K562 (cell line): ENCODE measurements around the gene RABGAP1L. TPM values are rescaled to one million over a fixed set of nuclear protein-coding genes. Genes with fewer than 3 reads are reported as not detected.
A peak's percentile ranks its signal among the peaks of the same experiment; 100 is the strongest.

Experiments used
- ATAC-seq: fragments of 200-7000 bp; cut with Tn5 transposase; 3 replicates; pipeline ENCODE4 v1.9.1; 2020; ENCODE audit warnings: moderate library complexity
- BruUV-seq: library from RNA; stranded (reverse); fragments of 400-500 nt; replicated peaks from 2 replicates; lab custom pipeline; 2021; lab: Mats Ljungman, UMichigan
- CTCF ChIA-PET: fragments of 300-600 bp; formaldehyde crosslinking; extraction: SDS; loops from one replicate; lab custom pipeline; 2021; ENCODE audit warnings: low intra/inter-chr PET ratio; lab: Yijun Ruan, JAX
- POLR2A ChIA-PET: fragments of 300-600, 350-650 bp; sonication (Branson Sonifier 250); formaldehyde crosslinking; extraction: SDS; loops from one replicate; lab custom pipeline; 2021; ENCODE audit warnings: antibody characterized with exemption, inconsistent platforms; lab: Yijun Ruan, JAX
- DNase-seq, 4 experiments: peaks; one replicate each; pipeline versions ENCODE4 v3.0.0 to v3.0.0-alpha.2; 2011 to 2018; ENCODE audit warnings: low spot score in 3 of 4, mixed read lengths in 3 of 4; ENCODE audit errors: extremely low read depth in 1 of 4
- FAIRE-seq: peaks from 2 replicates; lab custom pipeline; 2011; peaks lifted over from hg19 to GRCh38; lab: Jason Lieb, UNC
- H2AFZ ChIP-seq: 2 replicates; pipeline ENCODE4 v1.6.0; 2011; ENCODE audit warnings: low read depth, low read length, control low read depth, inconsistent platforms
- H3K27ac ChIP-seq: fragments of 200-600 bp; 3 replicates; pipeline ENCODE4 v1.8.0; 2011; ENCODE audit warnings: low read depth, mild to moderate bottlenecking, control low read depth, inconsistent platforms, low read length, moderate library complexity, mixed read lengths; ENCODE audit errors: extremely low read depth
- H3K27me3 ChIP-seq, 2 experiments: fragments of 300-600 bp in 1 of 2; 2 replicates in 1 of 2; 3 replicates in 1 of 2; pipeline versions ENCODE4 v1.6.0 to v1.8.0; 2011; ENCODE audit warnings: inconsistent platforms in 2 of 2, low read length in 2 of 2, mild to moderate bottlenecking in 1 of 2, mixed read lengths in 1 of 2, moderate library complexity in 1 of 2; ENCODE audit not compliant: control insufficient read depth in 2 of 2, insufficient read depth in 2 of 2
- H3K36me3 ChIP-seq: fragments of 300-600 bp; 3 replicates; pipeline ENCODE4 v1.8.0; 2011; ENCODE audit warnings: mild to moderate bottlenecking, low read length, inconsistent platforms; ENCODE audit not compliant: control insufficient read depth, insufficient read depth
- H3K4me1 ChIP-seq, 2 experiments: fragments of 200-600 bp in 1 of 2; replicated peaks in 1 of 2; 2 replicates in 1 of 2; 3 replicates in 1 of 2; pipeline versions ENCODE4 v1.5.1 to v1.8.0; 2011; ENCODE audit warnings: inconsistent platforms in 2 of 2, low read length in 2 of 2, mild to moderate bottlenecking in 1 of 2, mixed read lengths in 1 of 2, moderate library complexity in 1 of 2; ENCODE audit not compliant: control insufficient read depth in 2 of 2, insufficient read depth in 2 of 2
- H3K4me2 ChIP-seq: 2 replicates; pipeline ENCODE4 v1.6.1; 2011; ENCODE audit warnings: low read length, control low read depth, inconsistent platforms, mixed read lengths; ENCODE audit not compliant: insufficient read depth
- H3K4me3 ChIP-seq: fragments of 200-600 bp; sonication (generic), shearing (Covaris generic); 2 replicates; pipeline ENCODE4 v1.5.1; 2016; ENCODE audit warnings: control low read depth, inconsistent platforms
- H3K79me2 ChIP-seq: fragments of 200-600 bp; 3 replicates; pipeline ENCODE4 v1.8.0; 2011; ENCODE audit warnings: low read length, inconsistent platforms; ENCODE audit not compliant: control insufficient read depth, insufficient read depth
- H3K9ac ChIP-seq, 2 experiments: 2 replicates each; pipeline versions ENCODE4 v1.6.0 to v1.6.1; 2011; ENCODE audit warnings: low read depth in 2 of 2, low read length in 2 of 2, control low read depth in 1 of 2, inconsistent platforms in 1 of 2, mild to moderate bottlenecking in 1 of 2, mixed read lengths in 1 of 2; ENCODE audit not compliant: insufficient read depth in 1 of 2
- H3K9me1 ChIP-seq: one replicate; pipeline ENCODE4 v1.6.0; 2011; ENCODE audit warnings: inconsistent platforms, mild to moderate bottlenecking, low read length, moderate library complexity; ENCODE audit not compliant: control insufficient read depth, insufficient read depth
- H3K9me3 ChIP-seq: replicated peaks from 2 replicates; pipeline ENCODE4 v1.5.1; 2011; ENCODE audit warnings: low read depth, low read length, inconsistent platforms; ENCODE audit not compliant: control insufficient read depth, insufficient read depth
- H4K20me1 ChIP-seq: replicated peaks from 2 replicates; pipeline ENCODE4 v1.6.1; 2011; ENCODE audit warnings: low read length, inconsistent platforms, mixed read lengths; ENCODE audit not compliant: control insufficient read depth, insufficient read depth
- DDX20 ChIP-seq: fragments of 450-650 bp; IDR thresholded peaks from 2 replicates; pipeline ENCODE4 v1.6.1; 2016; ENCODE audit warnings: missing genetic modification characterization, low read depth, mild to moderate bottlenecking, missing compliant biosample characterization, moderate library complexity
- DPF2 ChIP-seq: fragments of 450-650 bp; IDR thresholded peaks from 2 replicates; pipeline ENCODE4 v1.6.1; 2016
- ELF2 ChIP-seq: fragments of 250-450 bp; sonication (Bioruptor Pico); IDR thresholded peaks from 2 replicates; pipeline ENCODE4 v1.5.0; 2021; ENCODE audit warnings: mild to moderate bottlenecking
- HCFC1 ChIP-seq: IDR thresholded peaks from 2 replicates; pipeline ENCODE4 v1.6.1; 2012; ENCODE audit warnings: low read depth, low read length, improper control_type of control experiment
- HDGF ChIP-seq: fragments of 450-650 bp; IDR thresholded peaks from 2 replicates; pipeline ENCODE4 v1.6.1; 2016
- MAFG ChIP-seq: fragments of 450-650 bp; conservative IDR thresholded peaks from 2 replicates; pipeline ENCODE4 v1.6.1; 2016; ENCODE audit warnings: missing genetic modification characterization, missing compliant biosample characterization
- NFE2 ChIP-seq: IDR thresholded peaks from 2 replicates; pipeline ENCODE4 v1.6.1; 2014; ENCODE audit warnings: antibody characterized with exemption, low read depth
- SMARCA4 ChIP-seq: fragments of 450-650 bp; IDR thresholded peaks from 2 replicates; pipeline ENCODE4 v1.6.1; 2016
- SMARCE1 ChIP-seq: fragments of 450-650 bp; IDR thresholded peaks from 2 replicates; pipeline ENCODE4 v1.7.1; 2016; ENCODE audit warnings: mild to moderate bottlenecking
- WHSC1 ChIP-seq: IDR thresholded peaks from one replicate; pipeline ENCODE4 v1.6.1; 2012; ENCODE audit warnings: low read length, control low read depth, inconsistent platforms
- ZC3H11A ChIP-seq: IDR thresholded peaks from 2 replicates; pipeline ENCODE4 v1.6.1; 2012; ENCODE audit warnings: low read depth, low read length, improper control_type of control experiment
- ZC3H4 ChIP-seq: sonication (generic); formaldehyde crosslinking; IDR thresholded peaks from 2 replicates; pipeline ENCODE4 v1.9.0; 2021; ENCODE audit warnings: missing genetic modification reagents, borderline replicate concordance
- ZNF384 ChIP-seq: IDR thresholded peaks from 2 replicates; pipeline ENCODE4 v1.6.1; 2012; ENCODE audit warnings: low read depth, low read length, improper control_type of control experiment
- WGBS: fragments of 100-300 bp; shearing (Covaris generic); methylation state at CpG from one replicate; pipeline ENCODE4 v1.1.6; 2016; ENCODE audit warnings: low coverage, mixed read lengths; ENCODE audit not compliant: insufficient coverage; ENCODE audit errors: missing lambda C conversion rate; 5-methylcytosine and 5-hydroxymethylcytosine counted together
- in situ Hi-C: fragments of 300-500 bp; cut with MboI; formaldehyde crosslinking; loops from 4 replicates; pipeline ENCODE4 v1.15.0; 2018; ENCODE audit warnings: inconsistent platforms, mixed read lengths
- intact Hi-C: fragments of 100-400 bp; cut with micrococcal nuclease; formaldehyde crosslinking; loops from 2 replicates; pipeline ENCODE4 v1.14.2; 2022
- polyA plus RNA-seq, 8 experiments: library from polyadenylated mRNA; depleted of rRNA in 4 of 8; stranded (reverse) in 5 of 8; unstranded in 3 of 8; fragments of >200 nt; fragmentation: Nextera tagmentation in 2 of 8; fragmentation: Illumina TruSeq in 1 of 8; extraction: Ambion mirVana in 2 of 8; extraction: Trizol in 1 of 8; gene quantifications; 2 replicates each; pipeline versions ENCODE4 v1.2.1 to v1.2.3, GENCODE V29; 2011 to 2014; ENCODE audit warnings: inconsistent platforms in 1 of 8, missing spikeins in 1 of 8
- total RNA-seq, 7 experiments: library from RNA; depleted of rRNA in 6 of 7; stranded (reverse); fragments of >200 nt in 6 of 7; fragmentation: Illumina TruSeq in 2 of 7; extraction: Trizol in 2 of 7; gene quantifications; 2 replicates each; pipeline versions ENCODE4 v1.2.1 to v1.2.3, GENCODE V29; 2011 to 2021; ENCODE audit warnings: low replicate concordance in 1 of 7
- TF ChIP-seq, protein P1 (sequence below): fragments of 450-650 bp; IDR thresholded peaks from 2 replicates; pipeline ENCODE4 v1.7.1; 2018; ENCODE audit warnings: mild to moderate bottlenecking, low read depth; ENCODE audit not compliant: partially characterized antibody
- TF ChIP-seq, protein P2 (sequence below): sonication (generic); formaldehyde crosslinking; IDR thresholded peaks from 2 replicates; pipeline ENCODE4 v1.9.0; 2022; ENCODE audit warnings: mild to moderate bottlenecking, missing genetic modification reagents

The RABGAP1L gene
- total and polyA plus RNA-seq, 9 of the 15 experiments (the other 6 are each of a cell fraction or from before 2014, with no cell fraction given) = 16.5 to 44.9 (median 26.7) TPM

DNA sequence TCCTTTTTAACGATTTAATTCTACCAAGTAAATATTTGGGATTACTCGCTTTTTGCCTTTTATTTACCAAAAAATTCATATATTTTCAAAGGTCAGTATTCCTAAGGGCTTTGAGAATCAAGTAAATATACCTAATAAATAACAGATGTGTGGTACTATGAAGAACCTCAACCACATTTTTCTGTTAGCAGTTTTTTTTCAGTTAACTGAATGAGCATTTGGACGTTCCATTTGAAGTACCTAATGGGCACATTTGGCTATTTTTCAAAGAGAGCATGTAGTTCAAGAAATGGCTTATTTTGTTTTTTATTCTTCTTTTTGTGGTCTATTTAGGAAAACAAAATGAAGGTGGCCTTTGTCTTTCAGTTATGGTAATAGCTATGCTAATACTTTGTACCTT is 541.5 kb downstream of the RABGAP1L start:
- TF ChIP-seq ZC3H11A = no peak
- 0 out of 2 replicates have a peak, but pooled peaks have one; percentile 29 for TF ChIP-seq DDX20 (tag)
- TF ChIP-seq, all 486 proteins: peak for 1
- intact Hi-C loops = no loop called here
- Histone ChIP-seq H3K9me1 (no peaks in the 10 kb centered on the region), H3K27me3 (no peaks in the 10 kb centered on the region), H4K20me1 (no peaks in the 10 kb centered on the region), H3K79me2 (no peaks in the 10 kb centered on the region), H3K9ac (no peak overlapping the region), H2AFZ (no peak overlapping the region), H3K4me1 (no peaks in the 10 kb centered on the region), H3K36me3 (no peaks in the 10 kb centered on the region), H3K4me2 (no peak overlapping the region), H3K9me3 (no peaks in the 10 kb centered on the region), H3K4me3 (no peak overlapping the region), H3K27ac (no peak overlapping the region)
- ChIA-PET POLR2A (interaction anchor here (0.7 to 1.6 kb wide), 2 partner anchors 8 to 9 kb away, joined by 3 to 5 read pairs; no protein-coding TSS in a partner anchor), CTCF (no interaction called here)
- WGBS = 55% methylated on average over 3 of the region's 3 CpGs
- no peak for DNase-seq
- ATAC-seq = no peak
- in situ Hi-C loops = no loop called here
- FAIRE-seq = no peak
- no TSS peak for BruUV-seq

DNA sequence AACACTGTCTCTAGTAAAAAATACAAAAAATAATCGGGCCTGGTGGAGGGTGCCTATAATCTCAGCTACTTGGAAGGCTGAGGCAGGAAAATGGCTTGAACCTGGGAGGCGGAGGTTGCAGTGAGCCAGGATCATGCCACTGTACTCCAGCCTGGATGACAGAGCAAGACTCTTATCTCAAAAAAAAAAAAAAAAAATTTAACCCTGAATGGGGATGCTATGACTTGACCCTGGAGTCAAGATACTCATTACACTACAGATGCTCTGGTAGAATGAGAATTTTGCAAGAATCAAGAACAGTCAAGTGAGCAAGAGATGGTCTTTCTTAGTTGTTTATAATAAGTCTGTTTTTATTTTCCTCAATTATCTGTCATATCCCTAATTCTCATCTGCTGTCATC is 542.2 kb downstream of the RABGAP1L start:
- no peaks in the 10 kb centered on the region for H3K9me3 ChIP-seq
- ChIA-PET CTCF (interaction anchor here (0.6 kb wide), 1 partner anchor 45 kb away, joined by 3 read pairs; no protein-coding TSS in a partner anchor), POLR2A (interaction anchor here (0.6 to 1.6 kb wide), 6 partner anchors 7 to 285 kb away, joined by 3 to 5 read pairs (median 3); no protein-coding TSS in a partner anchor)
- no peak overlapping the region for H3K4me3 ChIP-seq
- no peaks in the 10 kb centered on the region for H4K20me1 ChIP-seq
- no peak overlapping the region for H2AFZ ChIP-seq
- no peak overlapping the region for H3K4me2 ChIP-seq
- no peak for FAIRE-seq
- TF ChIP-seq MAFG (tag) (0 out of 2 replicates have a peak, but pooled peaks have one; percentile 24), DPF2 (0 out of 2 replicates have a peak, but pooled peaks have one; percentile 28), ZNF384 (peak; percentile 80), HDGF (no peak), HCFC1 (no peak), ELF2 (CRISPR knock-in tag) (no peak), SMARCE1 (no peak), ZC3H4 (CRISPR knock-in tag) (no peak), SMARCA4 (0 out of 2 replicates have a peak, but pooled peaks have one; percentile 22), NFE2 (peak; percentile 27; the same call in 1 of the 2 replicates), WHSC1 (no peak)
- TF ChIP-seq, protein P1, sequence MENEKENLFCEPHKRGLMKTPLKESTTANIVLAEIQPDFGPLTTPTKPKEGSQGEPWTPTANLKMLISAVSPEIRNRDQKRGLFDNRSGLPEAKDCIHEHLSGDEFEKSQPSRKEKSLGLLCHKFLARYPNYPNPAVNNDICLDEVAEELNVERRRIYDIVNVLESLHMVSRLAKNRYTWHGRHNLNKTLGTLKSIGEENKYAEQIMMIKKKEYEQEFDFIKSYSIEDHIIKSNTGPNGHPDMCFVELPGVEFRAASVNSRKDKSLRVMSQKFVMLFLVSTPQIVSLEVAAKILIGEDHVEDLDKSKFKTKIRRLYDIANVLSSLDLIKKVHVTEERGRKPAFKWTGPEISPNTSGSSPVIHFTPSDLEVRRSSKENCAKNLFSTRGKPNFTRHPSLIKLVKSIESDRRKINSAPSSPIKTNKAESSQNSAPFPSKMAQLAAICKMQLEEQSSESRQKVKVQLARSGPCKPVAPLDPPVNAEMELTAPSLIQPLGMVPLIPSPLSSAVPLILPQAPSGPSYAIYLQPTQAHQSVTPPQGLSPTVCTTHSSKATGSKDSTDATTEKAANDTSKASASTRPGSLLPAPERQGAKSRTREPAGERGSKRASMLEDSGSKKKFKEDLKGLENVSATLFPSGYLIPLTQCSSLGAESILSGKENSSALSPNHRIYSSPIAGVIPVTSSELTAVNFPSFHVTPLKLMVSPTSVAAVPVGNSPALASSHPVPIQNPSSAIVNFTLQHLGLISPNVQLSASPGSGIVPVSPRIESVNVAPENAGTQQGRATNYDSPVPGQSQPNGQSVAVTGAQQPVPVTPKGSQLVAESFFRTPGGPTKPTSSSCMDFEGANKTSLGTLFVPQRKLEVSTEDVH = no peak
- TF ChIP-seq, protein P2, sequence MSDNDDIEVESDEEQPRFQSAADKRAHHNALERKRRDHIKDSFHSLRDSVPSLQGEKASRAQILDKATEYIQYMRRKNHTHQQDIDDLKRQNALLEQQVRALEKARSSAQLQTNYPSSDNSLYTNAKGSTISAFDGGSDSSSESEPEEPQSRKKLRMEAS (CRISPR knock-in tag) = no peak
- BruUV-seq = no TSS peak
- H3K9me1 ChIP-seq = no peaks in the 10 kb centered on the region
- intact Hi-C loops (no loop called here), in situ Hi-C loops (no loop called here)
- no peaks in the 10 kb centered on the region for H3K4me1 ChIP-seq
- H3K36me3 ChIP-seq = no peaks in the 10 kb centered on the region
- WGBS = 23% methylated on average over 2 of the region's 2 CpGs
- H3K27me3 ChIP-seq = no peaks in the 10 kb centered on the region
- no peak overlapping the region for H3K27ac ChIP-seq
- no peak overlapping the region for H3K9ac ChIP-seq
- no peak for DNase-seq
- no peaks in the 10 kb centered on the region for H3K79me2 ChIP-seq
- peak; percentile 63; the same call in 2 of the 3 replicates for ATAC-seq
